Measurements from ENCODE around the gene ACBD7. TPM values are rescaled to one million over a fixed set of nuclear protein-coding genes. Genes with fewer than 3 reads are reported as not detected.

Gene ACBD7
- total and polyA plus RNA-seq, 2 of the 8 experiments (the other 6 are each of a cell fraction or from before 2014, with no cell fraction given), result 9.0 to 17.8 TPM

DNA sequence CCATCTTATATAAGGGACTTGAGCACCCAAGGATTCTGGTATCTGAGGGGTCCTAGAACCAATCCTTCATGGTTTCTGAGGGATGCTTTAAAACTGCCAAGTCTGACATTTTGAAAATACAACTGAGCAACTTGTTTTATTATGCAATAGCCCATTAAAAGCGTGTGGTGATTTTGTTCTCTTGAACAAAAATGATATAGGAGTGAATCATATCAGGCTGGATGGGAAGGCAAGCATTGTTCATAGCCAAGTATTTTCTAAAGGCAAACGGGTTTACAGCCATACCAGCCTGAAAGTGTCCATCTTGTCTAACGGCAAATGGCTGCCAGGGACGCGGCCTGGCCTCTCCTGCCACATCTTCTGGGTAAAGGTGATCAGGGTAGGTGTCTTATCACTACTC, 31.9 kb upstream of the ACBD7 start:
- POLR2A ChIA-PET (ENCODE audit: partially characterized antibody), result no interaction called here
- FAIRE-seq (no peak), DNase-seq (ENCODE audit: low read depth in 1 of 2, low spot score in 2 of 2) (no peak)
- H4K8ac ChIP-seq (ENCODE audit: extremely low read depth, insufficient read depth, low read length), result no peak overlapping the region
- no peak overlapping the region for H3K18ac ChIP-seq (ENCODE audit: extremely low read depth, low read length)
- H2BK12ac ChIP-seq (ENCODE audit: low read depth, low read length), result no peak overlapping the region
- H2BK15ac ChIP-seq (ENCODE audit: low read length), result no peak overlapping the region
- H3K79me2 ChIP-seq (ENCODE audit: control insufficient read depth in 1 of 2, insufficient read depth in 2 of 2, low read length in 2 of 2), result no peaks in the 10 kb centered on the region
- H3K27me3 ChIP-seq (replicated peaks in 1 of 4; ENCODE audit: control insufficient read depth in 3 of 4, extremely low read depth in 1 of 4, insufficient read depth in 3 of 4, low read length in 3 of 4), result no peaks in the 10 kb centered on the region
- no peak overlapping the region for H4K91ac ChIP-seq (replicated peaks; ENCODE audit: insufficient read length, low read length)
- H3K4me3 ChIP-seq (ENCODE audit: extremely low read depth in 1 of 4, insufficient read depth in 2 of 4, low read depth in 3 of 4, low read length in 4 of 4), result no peak overlapping the region
- H3K14ac ChIP-seq (ENCODE audit: insufficient read length), result no peak overlapping the region
- no peak overlapping the region for H2BK20ac ChIP-seq (ENCODE audit: low read length)
- no peak overlapping the region for H2AK5ac ChIP-seq (ENCODE audit: low read depth, low read length)
- no peaks in the 10 kb centered on the region for H3K4me1 ChIP-seq (replicated peaks in 1 of 4; ENCODE audit: control insufficient read depth in 3 of 4, insufficient read depth in 4 of 4, low read length in 3 of 4)
- no peak overlapping the region for H2AFZ ChIP-seq (ENCODE audit: low read length)
- H3K27ac ChIP-seq (ENCODE audit: low read depth, low read length), result no peak overlapping the region
- peaks cover 0 to 12% (median 7%) of the 10 kb centered on the region in 4 experiments; a peak in 4 of 8 replicates for H3K36me3 ChIP-seq (ENCODE audit: control insufficient read depth in 2 of 4, insufficient read depth in 4 of 4, low read length in 3 of 4)
- 86% methylated on average over 5 of the region's 5 CpGs; no CpG with 5 or more reads in 1 of the 2 experiments for WGBS, 2 experiments (ENCODE audit: extremely low coverage in 1 of 2, insufficient coverage in 1 of 2, insufficient read length in 1 of 2, insufficient replicate concordance in 2 of 2, low coverage in 1 of 2, low lambda C conversion rate in 2 of 2, missing lambda C conversion rate in 1 of 2)
- no peaks in the 10 kb centered on the region for H4K20me1 ChIP-seq (replicated peaks in 1 of 2; ENCODE audit: control insufficient read depth in 1 of 2, insufficient read depth in 2 of 2, low read length in 2 of 2)
- H3K4ac ChIP-seq (replicated peaks; ENCODE audit: insufficient read length, low read depth, low read length), result no peak overlapping the region
- TF ChIP-seq SRF (IDR thresholded peaks at IDR 0.05; ENCODE audit: low read depth, low read length), result no peak
- no peak for TF ChIP-seq RXRA (IDR thresholded peaks at IDR 0.05; ENCODE audit: insufficient read depth, low read depth, low read length)
- no peak for TF ChIP-seq USF2 (IDR thresholded peaks at IDR 0.05; ENCODE audit: low read length)
- no peak for TF ChIP-seq BRCA1 (IDR thresholded peaks at IDR 0.05; ENCODE audit: low read depth, low read length)
- TF ChIP-seq CHD1 (IDR thresholded peaks at IDR 0.05; ENCODE audit: low read depth, low read length), result no peak
- no peak for TF ChIP-seq TAF1 (IDR thresholded peaks at IDR 0.05; ENCODE audit: low read depth, low read length)
- no peak for TF ChIP-seq KDM4A (IDR thresholded peaks at IDR 0.05; ENCODE audit: low read depth, low read length, severe bottlenecking)
- no peak for TF ChIP-seq GTF2F1 (IDR thresholded peaks at IDR 0.05; ENCODE audit: borderline replicate concordance, low read depth, low read length)
- TF ChIP-seq TCF12 (IDR thresholded peaks at IDR 0.05; ENCODE audit: low read depth, low read length), result no peak
- H3K9ac ChIP-seq (replicated peaks in 1 of 4; ENCODE audit: extremely low read depth in 1 of 4, low read depth in 3 of 4, low read length in 3 of 4), result no peak overlapping the region
- no peaks in the 10 kb centered on the region for H3K23me2 ChIP-seq (ENCODE audit: low read depth, low read length)
- no peaks in the 10 kb centered on the region for H3K79me1 ChIP-seq (ENCODE audit: low read depth, low read length)
- H3K9me3 ChIP-seq (ENCODE audit: insufficient read depth in 2 of 2, low read depth in 1 of 2, low read length in 1 of 2), result no peaks in the 10 kb centered on the region
- no peak overlapping the region for H2BK5ac ChIP-seq (ENCODE audit: low read depth, low read length)
- H3K4me2 ChIP-seq (ENCODE audit: insufficient read depth in 1 of 2, low read depth in 2 of 2, low read length in 2 of 2), result no peak overlapping the region
- H3K56ac ChIP-seq (replicated peaks; ENCODE audit: insufficient read length, low read depth, low read length), result no peak overlapping the region
- CTCF ChIA-PET (ENCODE audit: partially characterized antibody), result no interaction called here
- no peak overlapping the region for H3K23ac ChIP-seq (ENCODE audit: insufficient read length)
- no peak overlapping the region for H4K5ac ChIP-seq (ENCODE audit: insufficient read length, low read depth, low read length)
- no peak overlapping the region for H2BK120ac ChIP-seq (replicated peaks; ENCODE audit: low read depth, low read length)

Data from H1 (cell line).